Cardiac muscle cell (in vitro differentiated cells and primary cell): Measurements from ENCODE around the gene TBC1D4. TPM values are rescaled to one million over a fixed set of nuclear protein-coding genes. Genes with fewer than 3 reads are reported as not detected.
"Not testable (repeated sequence)": the region's sequence is repeated elsewhere in the genome, so short reads cannot be mapped to it uniquely, and the experiment has no call there.

Experiments used
- DNase-seq, 2 donors: peaks; one replicate each; pipeline versions ENCODE4 v3.0.0 to v3.0.0-alpha.2; 2010 to 2017; ENCODE audit warnings: low read depth in 1 of 2, low spot score in 1 of 2
- H3K27ac ChIP-seq: fragments of 200-600 bp; sonication (generic); 2 replicates; pipeline ENCODE4 v1.5.1; 2016
- H3K27me3 ChIP-seq: fragments of 200-600 bp; sonication (generic); 2 replicates; pipeline ENCODE4 v1.6.0; 2016; ENCODE audit warnings: control low read depth
- H3K36me3 ChIP-seq: fragments of 200-600 bp; sonication (generic); 2 replicates; pipeline ENCODE4 v1.5.1; 2016; ENCODE audit warnings: control low read depth
- H3K4me1 ChIP-seq: fragments of 200-600 bp; sonication (generic); 2 replicates; pipeline ENCODE4 v1.8.1; 2017; ENCODE audit warnings: low read depth, mild to moderate bottlenecking, mixed run types
- H3K4me3 ChIP-seq: fragments of 200-600 bp; sonication (generic); 2 replicates; pipeline ENCODE4 v1.5.1; 2016; ENCODE audit warnings: mild to moderate bottlenecking
- H3K9me3 ChIP-seq: fragments of 200-600 bp; sonication (generic); 2 replicates; pipeline ENCODE4 v1.5.1; 2017; ENCODE audit warnings: low read depth, mild to moderate bottlenecking, control low read depth
- polyA plus RNA-seq: library from polyadenylated mRNA; unstranded; fragments of >200 nt; fragmentation: Nextera tagmentation; extraction: Ambion mirVana; gene quantifications from 2 replicates; pipeline ENCODE4 v1.2.1, GENCODE V29; 2016
- total RNA-seq: library from RNA; depleted of rRNA; stranded (reverse); fragments of >200 nt; gene quantifications from 2 replicates; pipeline ENCODE4 v1.2.3, GENCODE V29; 2016
- TF ChIP-seq, protein P1 (sequence below): IDR thresholded peaks from 2 replicates; pipeline ENCODE4 v1.5.1; 2012; ENCODE audit warnings: low read depth, mild to moderate bottlenecking, low read length

Gene TBC1D4
- total and polyA plus RNA-seq, 2 experiments from 2014 or later = 14.8 to 43.7 TPM

DNA sequence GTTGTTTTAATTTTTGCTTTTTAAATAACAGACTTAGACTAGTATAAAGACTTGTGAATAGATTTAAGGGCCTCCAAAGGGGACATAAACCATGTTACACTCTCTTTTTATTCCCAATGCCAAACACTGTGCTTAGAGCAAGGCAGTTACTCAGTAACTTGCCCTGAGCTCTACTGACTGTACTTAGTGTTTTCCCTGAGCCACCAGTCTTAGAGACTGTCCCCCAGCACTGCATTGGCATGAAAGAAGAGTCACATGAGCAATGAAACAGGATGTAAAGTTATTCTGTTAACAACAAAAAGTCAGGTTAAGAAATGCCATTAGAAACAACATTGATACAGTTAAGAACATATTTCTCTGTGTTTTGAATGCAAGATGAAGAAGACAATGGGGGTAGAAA, 187.9 kb downstream of the TBC1D4 start:
- no peaks in the 10 kb centered on the region for H3K9me3 ChIP-seq
- TF ChIP-seq, protein P1, sequence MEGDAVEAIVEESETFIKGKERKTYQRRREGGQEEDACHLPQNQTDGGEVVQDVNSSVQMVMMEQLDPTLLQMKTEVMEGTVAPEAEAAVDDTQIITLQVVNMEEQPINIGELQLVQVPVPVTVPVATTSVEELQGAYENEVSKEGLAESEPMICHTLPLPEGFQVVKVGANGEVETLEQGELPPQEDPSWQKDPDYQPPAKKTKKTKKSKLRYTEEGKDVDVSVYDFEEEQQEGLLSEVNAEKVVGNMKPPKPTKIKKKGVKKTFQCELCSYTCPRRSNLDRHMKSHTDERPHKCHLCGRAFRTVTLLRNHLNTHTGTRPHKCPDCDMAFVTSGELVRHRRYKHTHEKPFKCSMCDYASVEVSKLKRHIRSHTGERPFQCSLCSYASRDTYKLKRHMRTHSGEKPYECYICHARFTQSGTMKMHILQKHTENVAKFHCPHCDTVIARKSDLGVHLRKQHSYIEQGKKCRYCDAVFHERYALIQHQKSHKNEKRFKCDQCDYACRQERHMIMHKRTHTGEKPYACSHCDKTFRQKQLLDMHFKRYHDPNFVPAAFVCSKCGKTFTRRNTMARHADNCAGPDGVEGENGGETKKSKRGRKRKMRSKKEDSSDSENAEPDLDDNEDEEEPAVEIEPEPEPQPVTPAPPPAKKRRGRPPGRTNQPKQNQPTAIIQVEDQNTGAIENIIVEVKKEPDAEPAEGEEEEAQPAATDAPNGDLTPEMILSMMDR = no peak
- peaks cover 7% of the 10 kb centered on the region for H3K36me3 ChIP-seq
- H3K4me1 ChIP-seq = peaks cover 4% of the 10 kb centered on the region
- H3K27ac ChIP-seq = no peak overlapping the region
- no peak for DNase-seq
- no peaks in the 10 kb centered on the region for H3K27me3 ChIP-seq
- no peak overlapping the region for H3K4me3 ChIP-seq

DNA sequence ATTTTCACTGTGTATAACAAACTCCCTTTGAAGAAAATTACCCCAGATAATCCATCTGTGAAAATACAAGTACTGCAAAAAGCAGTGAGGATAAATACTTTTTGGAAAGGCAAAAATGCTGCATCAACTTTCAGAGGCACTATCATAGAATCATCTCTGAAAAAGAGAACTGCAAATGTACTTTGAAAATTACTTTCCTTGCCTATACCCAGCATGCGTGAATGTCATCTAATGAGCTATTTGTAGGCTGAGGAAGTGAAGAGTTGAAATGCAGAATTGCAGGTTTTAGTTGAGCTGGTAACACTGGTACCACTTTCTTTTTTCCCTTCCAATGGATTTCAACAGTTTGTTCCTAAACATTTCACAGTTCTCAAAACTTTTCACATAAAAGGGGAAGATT, 196.7 kb downstream of the TBC1D4 start:
- no peak overlapping the region for H3K27ac ChIP-seq
- DNase-seq = no peak
- TF ChIP-seq, protein P1 = no peak
- H3K36me3 ChIP-seq = peaks cover 5% of the 10 kb centered on the region
- no peak overlapping the region for H3K4me3 ChIP-seq
- H3K4me1 ChIP-seq = no peaks in the 10 kb centered on the region
- H3K27me3 ChIP-seq = no peaks in the 10 kb centered on the region
- no peaks in the 10 kb centered on the region for H3K9me3 ChIP-seq

DNA sequence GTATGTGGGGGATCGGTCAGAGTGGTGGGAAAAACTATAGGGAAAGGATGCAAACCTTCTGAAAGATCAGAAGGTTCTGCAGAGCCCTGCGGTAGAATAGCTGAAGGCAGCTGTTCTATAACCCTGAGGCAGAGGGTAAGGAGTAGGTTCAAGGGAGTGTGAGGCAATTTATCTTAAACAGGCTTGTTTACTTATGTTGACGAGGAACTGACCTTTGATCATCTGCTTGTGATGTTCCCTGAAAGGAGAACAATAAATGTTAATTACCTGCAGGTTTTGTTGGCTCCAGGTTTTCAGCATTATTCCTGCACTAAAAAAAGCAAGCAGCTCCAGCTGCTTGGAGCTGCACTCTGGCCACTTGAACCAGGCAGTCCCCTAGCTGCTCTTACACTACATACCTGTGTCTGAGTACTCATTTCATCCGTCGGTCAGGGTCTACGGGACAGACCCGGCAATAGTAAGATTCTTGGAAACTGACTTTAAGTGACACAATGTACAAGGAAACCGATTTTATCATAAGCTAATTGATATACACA, 202.1 kb downstream of the TBC1D4 start:
- Histone ChIP-seq H3K27ac (no peak overlapping the region), H3K4me3 (no peak overlapping the region), H3K9me3 (no peaks in the 10 kb centered on the region), H3K27me3 (no peaks in the 10 kb centered on the region), H3K36me3 (no peaks in the 10 kb centered on the region), H3K4me1 (no peaks in the 10 kb centered on the region)
- no peak for DNase-seq
- TF ChIP-seq, protein P1 = no peak

DNA sequence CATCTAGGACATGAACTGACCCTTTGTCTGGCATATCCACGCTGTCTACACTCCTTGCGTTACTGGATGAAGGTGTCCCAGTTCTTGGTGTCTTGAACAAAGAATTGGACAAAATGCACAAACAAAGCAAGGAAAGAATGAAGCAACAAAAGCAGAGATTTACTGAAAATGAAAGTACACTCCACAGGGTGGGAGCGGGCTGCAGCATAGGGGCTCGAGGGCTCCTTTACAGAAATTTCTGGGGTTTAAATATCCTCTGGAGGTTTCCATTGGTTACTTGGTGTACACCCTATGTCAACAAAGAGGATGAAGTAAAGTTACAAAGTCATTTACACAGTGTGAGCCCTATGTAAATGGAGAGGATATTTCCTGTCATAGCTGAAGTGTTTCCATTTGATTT, 208.3 kb downstream of the TBC1D4 start:
- H3K36me3 ChIP-seq, H3K27me3 ChIP-seq, H3K27ac ChIP-seq, H3K9me3 ChIP-seq, H3K4me1 ChIP-seq, H3K4me3 ChIP-seq, DNase-seq: not testable (repeated sequence)

DNA sequence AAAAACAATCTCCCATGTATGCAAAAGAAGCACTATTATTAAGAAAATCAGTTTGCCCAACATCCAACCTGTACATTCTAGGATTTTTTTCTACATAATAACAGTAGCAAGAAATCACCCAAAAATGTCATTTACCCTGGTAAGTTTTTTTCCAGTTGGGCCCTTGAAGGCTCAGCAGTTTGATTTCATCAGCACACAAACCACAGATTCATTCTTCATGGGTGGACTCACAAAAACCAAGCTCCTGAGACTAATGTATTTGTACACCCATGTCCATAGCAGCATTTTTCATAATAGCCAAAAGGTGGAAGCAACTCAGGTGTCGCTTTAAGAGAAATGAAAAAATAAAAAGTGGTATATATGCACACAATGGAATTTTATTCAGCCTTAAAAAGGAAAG, 210.1 kb downstream of the TBC1D4 start:
- Histone ChIP-seq H3K36me3 (no peaks in the 10 kb centered on the region), H3K4me1 (no peaks in the 10 kb centered on the region), H3K27ac (no peak overlapping the region), H3K27me3 (no peaks in the 10 kb centered on the region), H3K9me3 (no peaks in the 10 kb centered on the region), H3K4me3 (no peak overlapping the region)
- TF ChIP-seq, protein P1 = no peak
- peak in 1 of 2 donors; percentile 19 for DNase-seq

DNA sequence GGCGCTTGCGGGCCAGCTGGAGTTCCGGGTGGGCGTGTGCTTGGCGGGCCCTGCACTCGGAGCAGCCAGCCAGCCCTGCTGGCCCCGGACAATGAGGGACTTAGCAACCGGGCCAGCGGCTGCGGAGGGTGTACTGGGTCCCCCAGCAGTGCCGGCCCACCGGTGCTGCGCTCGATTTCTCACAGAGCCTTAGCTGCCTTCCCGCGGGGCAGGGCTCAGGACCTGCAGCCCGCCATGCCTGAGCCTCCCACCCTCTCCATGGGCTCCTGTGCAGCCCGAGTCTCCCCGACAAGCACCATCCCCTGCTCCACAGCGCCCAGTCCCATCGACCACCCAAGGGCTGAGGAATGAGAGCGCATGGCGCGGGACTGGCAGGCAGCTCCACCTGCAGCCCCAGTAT, 213.5 kb downstream of the TBC1D4 start:
- DNase-seq = not testable (repeated sequence)

DNA sequence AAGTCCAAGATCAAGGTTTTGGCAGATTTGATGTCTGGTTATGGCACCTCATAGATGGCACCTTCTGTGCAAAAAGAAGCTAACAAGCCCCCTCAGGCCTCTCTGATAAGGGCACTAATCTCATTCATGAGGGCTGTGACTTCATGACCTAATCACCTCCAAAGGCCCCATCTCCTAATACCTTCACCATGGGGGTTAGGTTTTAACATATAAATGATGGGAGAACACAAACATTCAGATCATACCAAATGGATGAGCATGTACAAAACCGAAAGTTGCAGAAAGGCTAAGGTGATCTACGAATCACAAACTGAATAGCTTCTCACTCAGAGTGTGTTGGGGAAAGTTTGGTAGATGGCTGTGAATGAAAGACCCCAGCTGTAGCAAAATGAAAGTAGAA, 217.4 kb downstream of the TBC1D4 start:
- no peak overlapping the region for H3K27ac ChIP-seq
- no peak overlapping the region for H3K4me3 ChIP-seq
- TF ChIP-seq, protein P1 = no peak
- no peaks in the 10 kb centered on the region for H3K9me3 ChIP-seq
- no peak for DNase-seq
- H3K4me1 ChIP-seq = no peaks in the 10 kb centered on the region
- H3K36me3 ChIP-seq = no peaks in the 10 kb centered on the region
- no peaks in the 10 kb centered on the region for H3K27me3 ChIP-seq

More for the DNA sequence above, 213.5 kb downstream of the TBC1D4 start:
- not testable (repeated sequence) for H3K27ac ChIP-seq, H3K4me1 ChIP-seq, H3K27me3 ChIP-seq, H3K9me3 ChIP-seq, H3K36me3 ChIP-seq, H3K4me3 ChIP-seq
